HEK293 (cell line): ENCODE results near the gene MIS12.

Source experiments
- CTCF ChIA-PET: fragments of 350-600 bp; formaldehyde crosslinking; extraction: SDS; loops from one replicate; lab custom pipeline; 2021; ENCODE audit warnings: antibody characterized with exemption; lab: Yijun Ruan, JAX
- POLR2A ChIA-PET: fragments of 300-600 bp; formaldehyde crosslinking; extraction: SDS; loops from one replicate; lab custom pipeline; 2020; ENCODE audit warnings: antibody characterized with exemption, inconsistent platforms; lab: Yijun Ruan, JAX
- H3K27ac ChIP-seq: fragments of 200-500 bp; sonication (Bioruptor generic); 2 replicates; pipeline ENCODE4 v1.5.1; 2014; ENCODE audit warnings: low read depth, low read length, control low read depth, inconsistent platforms; ENCODE audit errors: extremely low read depth
- H3K36me3 ChIP-seq, 2 experiments: fragments of 200-500 bp in 1 of 2; sonication (Bioruptor generic) in 1 of 2; 1 replicate in 1 of 2; 2 replicates in 1 of 2; pipeline ENCODE4 v1.5.1; 2014 to 2017; ENCODE audit warnings: inconsistent platforms in 2 of 2, low read length in 2 of 2; ENCODE audit not compliant: control insufficient read depth in 2 of 2, insufficient read depth in 1 of 2
- H3K4me1 ChIP-seq: fragments of 200-500 bp; sonication (Bioruptor generic); 2 replicates; pipeline ENCODE4 v1.5.1; 2014; ENCODE audit warnings: mild to moderate bottlenecking, low read length, inconsistent platforms; ENCODE audit not compliant: control insufficient read depth, insufficient read depth
- H3K4me3 ChIP-seq: 2 replicates; pipeline ENCODE4 v1.5.1; 2011; ENCODE audit warnings: low read depth, mild to moderate bottlenecking, control low read depth, low read length, moderate library complexity
- H3K9me3 ChIP-seq: fragments of 200-500 bp; sonication (Bioruptor generic); 2 replicates; pipeline ENCODE4 v1.5.1; 2014; ENCODE audit warnings: low read depth, low read length, inconsistent platforms; ENCODE audit not compliant: control insufficient read depth, insufficient read depth
- GLIS2 ChIP-seq: fragments of 450-650 bp; formaldehyde crosslinking; IDR thresholded peaks from 2 replicates; pipeline ENCODE4 v1.5.1; 2016; ENCODE audit warnings: missing biosample characterization, missing genetic modification characterization
- KLF10 ChIP-seq: fragments of 450-650 bp; IDR thresholded peaks from 2 replicates; pipeline ENCODE4 v1.5.1; 2018; ENCODE audit warnings: missing biosample characterization, mild to moderate bottlenecking, missing genetic modification characterization
- PRDM6 ChIP-seq: fragments of 450-650 bp; formaldehyde crosslinking; IDR thresholded peaks from 2 replicates; pipeline ENCODE4 v1.5.1; 2017; ENCODE audit warnings: missing biosample characterization, missing genetic modification characterization
- SALL2 ChIP-seq: fragments of 450-650 bp; formaldehyde crosslinking; IDR thresholded peaks from 2 replicates; pipeline ENCODE4 v1.5.0; 2017; ENCODE audit warnings: missing biosample characterization, mild to moderate bottlenecking, missing genetic modification characterization, borderline replicate concordance
- TSHZ1 ChIP-seq: fragments of 450-650 bp; formaldehyde crosslinking; IDR thresholded peaks from 2 replicates; pipeline ENCODE4 v1.5.1; 2016; ENCODE audit warnings: missing biosample characterization, missing genetic modification characterization, borderline replicate concordance
- ZBTB6 ChIP-seq: fragments of 450-650 bp; formaldehyde crosslinking; IDR thresholded peaks from 2 replicates; pipeline ENCODE4 v1.5.1; 2017; ENCODE audit warnings: missing biosample characterization, missing genetic modification characterization
- ZFHX2 ChIP-seq: fragments of 450-650 bp; formaldehyde crosslinking; conservative IDR thresholded peaks from 2 replicates; pipeline ENCODE4 v1.5.1; 2016; ENCODE audit warnings: missing biosample characterization, missing genetic modification characterization
- ZNF23 ChIP-seq: fragments of 450-650 bp; formaldehyde crosslinking; IDR thresholded peaks from 2 replicates; pipeline ENCODE4 v1.5.1; 2016; ENCODE audit warnings: missing biosample characterization, missing genetic modification characterization, borderline replicate concordance
- ZNF24 ChIP-seq: fragments of 450-650 bp; formaldehyde crosslinking; IDR thresholded peaks from 2 replicates; pipeline ENCODE4 v1.5.1; 2016; ENCODE audit warnings: missing biosample characterization, missing genetic modification characterization
- ZNF544 ChIP-seq: fragments of 450-650 bp; formaldehyde crosslinking; IDR thresholded peaks from 2 replicates; pipeline ENCODE4 v1.5.0; 2017; ENCODE audit warnings: missing biosample characterization, missing genetic modification characterization
- ZNF561 ChIP-seq: fragments of 450-650 bp; IDR thresholded peaks from 2 replicates; pipeline ENCODE4 v1.5.1; 2018; ENCODE audit warnings: missing biosample characterization, missing genetic modification characterization, borderline replicate concordance
- ZNF624 ChIP-seq: fragments of 450-650 bp; formaldehyde crosslinking; IDR thresholded peaks from 2 replicates; pipeline ENCODE4 v1.5.1; 2017; ENCODE audit warnings: missing biosample characterization, missing genetic modification characterization
- ZNF626 ChIP-seq: fragments of 450-650 bp; sonication (Bioruptor Pico); formaldehyde crosslinking; IDR thresholded peaks from 2 replicates; pipeline ENCODE4 v1.5.1; 2018; ENCODE audit warnings: missing biosample characterization, missing genetic modification characterization, inconsistent platforms
- ZNF639 ChIP-seq: fragments of 450-650 bp; formaldehyde crosslinking; IDR thresholded peaks from 2 replicates; pipeline ENCODE4 v1.5.1; 2016; ENCODE audit warnings: missing biosample characterization, missing genetic modification characterization
- ZNF645 ChIP-seq: fragments of 450-650 bp; formaldehyde crosslinking; IDR thresholded peaks from 2 replicates; pipeline ENCODE4; 2016; ENCODE audit warnings: missing biosample characterization, missing genetic modification characterization
- ZNF707 ChIP-seq: fragments of 450-650 bp; formaldehyde crosslinking; IDR thresholded peaks from 2 replicates; pipeline ENCODE4 v1.5.1; 2016; ENCODE audit warnings: missing biosample characterization, missing genetic modification characterization
- ZNF776 ChIP-seq: fragments of 450-650 bp; formaldehyde crosslinking; IDR thresholded peaks from 2 replicates; pipeline ENCODE4 v1.5.0; 2017; ENCODE audit warnings: missing biosample characterization, missing genetic modification characterization, borderline replicate concordance
- ZNF785 ChIP-seq: fragments of 450-650 bp; formaldehyde crosslinking; IDR thresholded peaks from 2 replicates; pipeline ENCODE4 v1.5.1; 2016; ENCODE audit warnings: missing biosample characterization, missing genetic modification characterization
- ZSCAN4 ChIP-seq: fragments of 450-650 bp; formaldehyde crosslinking; IDR thresholded peaks from 2 replicates; pipeline ENCODE4 v1.5.1; 2017; ENCODE audit warnings: missing biosample characterization, missing genetic modification characterization
- ZSCAN5A ChIP-seq: fragments of 450-650 bp; formaldehyde crosslinking; IDR thresholded peaks from 2 replicates; pipeline ENCODE4 v1.5.1; 2016; ENCODE audit warnings: missing biosample characterization, missing genetic modification characterization

The MIS12 gene

GRCh38 chr17:5522476-5522875 lies 36.1 kb downstream of the MIS12 start:
- Histone ChIP-seq H3K36me3 (no peaks in the 10 kb centered on the region), H3K9me3 (no peaks in the 10 kb centered on the region), H3K27ac (no peak overlapping the region), H3K4me1 (peaks cover 8% of the 10 kb centered on the region; the same call in 1 of the 2 replicates), H3K4me3 (no peak overlapping the region)
- ChIA-PET CTCF (interaction anchor here (1.7 kb wide), 1 partner anchor 9 kb away, joined by 5 read pairs; no protein-coding TSS in a partner anchor), POLR2A (interaction anchor here (1.2 kb wide), 1 partner anchor 36 kb away, joined by 3 read pairs; the partner anchor contains the start of genes DERL2 and MIS12)
- TF ChIP-seq ZSCAN5A = no peak
- TF ChIP-seq ZNF23 (tag by site-specific recombination) = no peak
- peak; percentile 69; the same call in 1 of the 2 replicates for TF ChIP-seq ZBTB6 (tag by site-specific recombination)
- TF ChIP-seq, all 188 proteins: peak for 1

GRCh38 chr17:5523249-5523648 lies 36.9 kb downstream of the MIS12 start:
- Histone ChIP-seq H3K4me3 (no peak overlapping the region), H3K9me3 (no peaks in the 10 kb centered on the region), H3K36me3 (no peaks in the 10 kb centered on the region), H3K4me1 (peaks cover 8% of the 10 kb centered on the region; the same call in 1 of the 2 replicates), H3K27ac (no peak overlapping the region)
- CTCF ChIA-PET = interaction anchor here (0.7 to 1.7 kb wide), 2 partner anchors 8 to 69 kb away, joined by 3 to 5 read pairs; no protein-coding TSS in a partner anchor
- POLR2A ChIA-PET = no interaction called here
- no peak for TF ChIP-seq KLF10 (tag by site-specific recombination)
- no peak for TF ChIP-seq ZNF544 (tag by site-specific recombination)
- no peak for TF ChIP-seq ZFHX2 (tag by site-specific recombination)
- no peak for TF ChIP-seq ZNF624 (tag by site-specific recombination)
- TF ChIP-seq ZNF776 (tag by site-specific recombination) = no peak
- TF ChIP-seq ZNF561 (tag by site-specific recombination) = no peak
- no peak for TF ChIP-seq PRDM6 (tag by site-specific recombination)
- TF ChIP-seq GLIS2 (tag by site-specific recombination) = no peak
- TF ChIP-seq SALL2 (tag by site-specific recombination) = no peak
- TF ChIP-seq ZNF707 (tag by site-specific recombination) = no peak
- no peak for TF ChIP-seq ZNF639 (tag by site-specific recombination)
- no peak for TF ChIP-seq ZNF24 (tag by site-specific recombination)
- TF ChIP-seq ZNF626 = no peak
- no peak for TF ChIP-seq TSHZ1
- TF ChIP-seq ZNF645 (tag by site-specific recombination) = no peak
- no peak for TF ChIP-seq ZNF785 (tag by site-specific recombination)
- TF ChIP-seq ZSCAN4 = no peak
